WTC11 (cell line): Measurements from ENCODE around the gene MAP1LC3A. TPM values are rescaled to one million over a fixed set of nuclear protein-coding genes. Genes with fewer than 3 reads are reported as not detected.

Experiments
- ATAC-seq: fragments of 200-7000 bp; cut with Tn5 transposase; 2 replicates; pipeline ENCODE4 v1.10.0; 2021; ENCODE audit warnings: mild to moderate bottlenecking, moderate library complexity
- CTCF ChIA-PET: fragments of 300-600 bp; sonication (Branson Sonifier 250); formaldehyde crosslinking; loops from one replicate; lab custom pipeline; 2021; ENCODE audit warnings: antibody characterized with exemption; lab: Charles Lee
- POLR2A ChIA-PET: fragments of 350-600 bp; sonication (Branson Sonifier 250); formaldehyde crosslinking; loops from one replicate; lab custom pipeline; 2021; ENCODE audit warnings: antibody characterized with exemption; lab: Charles Lee
- DNase-seq: peaks from one replicate; pipeline ENCODE4 v3.0.0; 2021; ENCODE audit warnings: low spot score
- H3K27ac Mint-ChIP-seq: 2 replicates; pipeline ENCODE4 v1.8.0; 2021; ENCODE audit warnings: mixed read lengths
- H3K27me3 Mint-ChIP-seq: 2 replicates; pipeline ENCODE4 v1.8.0; 2021; ENCODE audit warnings: low read depth, mild to moderate bottlenecking, moderate library complexity, mixed read lengths
- H3K36me3 Mint-ChIP-seq: 2 replicates; pipeline ENCODE4 v1.8.0; 2021; ENCODE audit warnings: mixed read lengths
- H3K4me1 Mint-ChIP-seq: 2 replicates; pipeline ENCODE4 v1.8.0; 2022; ENCODE audit warnings: mixed read lengths
- H3K4me3 Mint-ChIP-seq: 2 replicates; pipeline ENCODE4 v1.8.0; 2021; ENCODE audit warnings: mild to moderate bottlenecking, moderate library complexity, mixed read lengths
- H3K9me3 Mint-ChIP-seq: 2 replicates; pipeline ENCODE4 v1.8.0; 2021; ENCODE audit warnings: mixed read lengths
- AR ChIP-seq: fragments of 250-450 bp; sonication (Bioruptor Pico); IDR thresholded peaks from 2 replicates; pipeline ENCODE4 v1.9.0; 2021; ENCODE audit warnings: mild to moderate bottlenecking
- EMX1 ChIP-seq: fragments of 250-450 bp; sonication (Bioruptor Pico); IDR thresholded peaks from 2 replicates; pipeline ENCODE4 v1.8.0; 2021; ENCODE audit warnings: mild to moderate bottlenecking
- FOXJ3 ChIP-seq: sonication (generic); formaldehyde crosslinking; IDR thresholded peaks from 2 replicates; pipeline ENCODE4 v1.9.0; 2021; ENCODE audit warnings: missing genetic modification reagents, mild to moderate bottlenecking, borderline replicate concordance
- FOXK1 ChIP-seq: sonication (generic); formaldehyde crosslinking; IDR thresholded peaks from 2 replicates; pipeline ENCODE4 v1.8.0; 2022; ENCODE audit warnings: mild to moderate bottlenecking, moderate library complexity, missing genetic modification reagents
- GABPB1 ChIP-seq: sonication (generic); formaldehyde crosslinking; IDR thresholded peaks from 2 replicates; pipeline ENCODE4 v1.8.1; 2023; ENCODE audit warnings: mild to moderate bottlenecking, missing genetic modification reagents
- PRRX2 ChIP-seq: fragments of 250-450 bp; sonication (Bioruptor Pico); IDR thresholded peaks from 2 replicates; pipeline ENCODE4 v1.8.0; 2021; ENCODE audit warnings: mild to moderate bottlenecking
- RELA ChIP-seq: sonication (generic); formaldehyde crosslinking; IDR thresholded peaks from 2 replicates; pipeline ENCODE4 v1.8.1; 2022; ENCODE audit warnings: missing genetic modification reagents, mild to moderate bottlenecking, borderline replicate concordance
- ZNF396 ChIP-seq: fragments of 250-450 bp; sonication (Bioruptor Pico); IDR thresholded peaks from 2 replicates; pipeline ENCODE4 v1.8.0; 2021; ENCODE audit warnings: mild to moderate bottlenecking, moderate library complexity, borderline replicate concordance
- ZNF423 ChIP-seq: fragments of 250-450 bp; sonication (Bioruptor Pico); IDR thresholded peaks from 2 replicates; pipeline ENCODE4 v2.1.2; 2022; ENCODE audit warnings: mild to moderate bottlenecking, moderate library complexity
- total RNA-seq: library from RNA; stranded (reverse); gene quantifications from 3 replicates; pipeline ENCODE4 v1.2.3, GENCODE V29; 2021
- TF ChIP-seq, protein P1 (sequence below): sonication (generic); formaldehyde crosslinking; IDR thresholded peaks from 2 replicates; pipeline ENCODE4 v1.8.0; 2023; ENCODE audit warnings: missing genetic modification reagents
- TF ChIP-seq, protein P2 (sequence below): fragments of 200-600 bp; IDR thresholded peaks from 2 replicates; pipeline ENCODE4 v1.8.0; 2022; ENCODE audit warnings: antibody characterized with exemption
- TF ChIP-seq, protein P3 (sequence below): sonication (generic); formaldehyde crosslinking; IDR thresholded peaks from 2 replicates; pipeline ENCODE4 v1.8.1; 2023; ENCODE audit warnings: mild to moderate bottlenecking, missing genetic modification reagents
- TF ChIP-seq, protein P4 (sequence below): fragments of 250-450 bp; sonication (Bioruptor Pico); IDR thresholded peaks from 2 replicates; pipeline ENCODE4 v1.9.0; 2021; ENCODE audit warnings: mild to moderate bottlenecking
- TF ChIP-seq, protein P5 (sequence below): sonication (generic); formaldehyde crosslinking; IDR thresholded peaks from 2 replicates; pipeline ENCODE4 v1.8.1; 2023; ENCODE audit warnings: mild to moderate bottlenecking, moderate library complexity, missing genetic modification reagents
- TF ChIP-seq, protein P6 (sequence below): sonication (generic); formaldehyde crosslinking; conservative IDR thresholded peaks from 2 replicates; pipeline ENCODE4 v1.8.1; 2023; ENCODE audit warnings: mild to moderate bottlenecking, low read depth, missing genetic modification reagents, moderate library complexity

The MAP1LC3A gene
- total RNA-seq, 1 experiment from 2014 or later = 7.5 TPM

- TF ChIP-seq, protein P1, sequence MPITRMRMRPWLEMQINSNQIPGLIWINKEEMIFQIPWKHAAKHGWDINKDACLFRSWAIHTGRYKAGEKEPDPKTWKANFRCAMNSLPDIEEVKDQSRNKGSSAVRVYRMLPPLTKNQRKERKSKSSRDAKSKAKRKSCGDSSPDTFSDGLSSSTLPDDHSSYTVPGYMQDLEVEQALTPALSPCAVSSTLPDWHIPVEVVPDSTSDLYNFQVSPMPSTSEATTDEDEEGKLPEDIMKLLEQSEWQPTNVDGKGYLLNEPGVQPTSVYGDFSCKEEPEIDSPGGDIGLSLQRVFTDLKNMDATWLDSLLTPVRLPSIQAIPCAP = no peak
- no peak for TF ChIP-seq FOXJ3
Measured at GRCh38 chr20:34537651-34538050, 20.9 kb upstream of the MAP1LC3A start (continued).

- ATAC-seq (peak; percentile 70), DNase-seq (peak; percentile 72)
- H3K9me3 Mint-ChIP-seq = no peaks in the 10 kb centered on the region
- H3K4me3 Mint-ChIP-seq = no peak overlapping the region
- H3K27ac Mint-ChIP-seq = peak overlapping the region; percentile 49; the same call in 1 of the 2 replicates
- H3K36me3 Mint-ChIP-seq = peaks cover 40% of the 10 kb centered on the region
- no peaks in the 10 kb centered on the region for H3K27me3 Mint-ChIP-seq
- H3K4me1 Mint-ChIP-seq = peaks cover under 1% of the 10 kb centered on the region; the same call in 1 of the 2 replicates
- TF ChIP-seq GABPB1 (CRISPR knock-in tag) = peak; percentile 34; the same call in 1 of the 2 replicates
- TF ChIP-seq, protein P2, sequence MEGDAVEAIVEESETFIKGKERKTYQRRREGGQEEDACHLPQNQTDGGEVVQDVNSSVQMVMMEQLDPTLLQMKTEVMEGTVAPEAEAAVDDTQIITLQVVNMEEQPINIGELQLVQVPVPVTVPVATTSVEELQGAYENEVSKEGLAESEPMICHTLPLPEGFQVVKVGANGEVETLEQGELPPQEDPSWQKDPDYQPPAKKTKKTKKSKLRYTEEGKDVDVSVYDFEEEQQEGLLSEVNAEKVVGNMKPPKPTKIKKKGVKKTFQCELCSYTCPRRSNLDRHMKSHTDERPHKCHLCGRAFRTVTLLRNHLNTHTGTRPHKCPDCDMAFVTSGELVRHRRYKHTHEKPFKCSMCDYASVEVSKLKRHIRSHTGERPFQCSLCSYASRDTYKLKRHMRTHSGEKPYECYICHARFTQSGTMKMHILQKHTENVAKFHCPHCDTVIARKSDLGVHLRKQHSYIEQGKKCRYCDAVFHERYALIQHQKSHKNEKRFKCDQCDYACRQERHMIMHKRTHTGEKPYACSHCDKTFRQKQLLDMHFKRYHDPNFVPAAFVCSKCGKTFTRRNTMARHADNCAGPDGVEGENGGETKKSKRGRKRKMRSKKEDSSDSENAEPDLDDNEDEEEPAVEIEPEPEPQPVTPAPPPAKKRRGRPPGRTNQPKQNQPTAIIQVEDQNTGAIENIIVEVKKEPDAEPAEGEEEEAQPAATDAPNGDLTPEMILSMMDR = peak; percentile 60
- TF ChIP-seq PRRX2 (CRISPR knock-in tag) = no peak
- CTCF ChIA-PET = interaction anchor here (0.5 to 3.2 kb wide), 27 partner anchors 8 to 348 kb away, joined by 3 to 22 read pairs (median 4); partner anchors contain the start of genes DYNLRB1, MAP1LC3A, PIGU and TP53INP2
- POLR2A ChIA-PET = interaction anchor here (0.6 to 0.9 kb wide), 2 partner anchors 23 to 233 kb away, joined by 3 to 4 read pairs; no protein-coding TSS in a partner anchor
Measured at GRCh38 chr20:34538671-34539123, 19.8 kb upstream of the MAP1LC3A start.

DNA sequence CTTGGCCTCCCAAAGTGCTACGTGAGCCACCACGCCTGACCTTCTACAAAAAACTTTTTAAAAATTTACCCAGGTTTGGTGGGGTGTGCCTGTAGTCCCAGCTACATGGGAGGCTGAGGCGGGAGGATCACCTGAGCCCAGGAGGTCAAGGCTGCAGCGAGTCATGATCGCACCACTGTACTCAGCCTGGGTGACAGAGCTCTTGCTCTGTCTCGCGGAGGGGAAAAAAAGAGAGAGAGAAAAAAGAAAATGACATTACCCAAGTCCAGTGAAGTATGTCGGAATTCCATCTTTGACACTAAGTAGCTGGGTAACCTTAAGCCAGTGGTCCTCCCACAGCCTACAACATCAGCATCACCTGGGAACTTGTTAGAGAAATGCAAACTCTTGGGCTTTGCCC lies 18.8 kb upstream of the MAP1LC3A start:
- peaks cover 11% of the 10 kb centered on the region for H3K4me1 Mint-ChIP-seq

More for the DNA sequence above, 18.8 kb upstream of the MAP1LC3A start:
- H3K27ac Mint-ChIP-seq = no peak overlapping the region
- CTCF ChIA-PET = interaction anchor here (0.9 to 1.3 kb wide), 3 partner anchors 17 to 349 kb away, joined by 3 to 4 read pairs (median 4); no protein-coding TSS in a partner anchor
- POLR2A ChIA-PET = no interaction called here
- DNase-seq = no peak
- H3K4me3 Mint-ChIP-seq = no peak overlapping the region
- TF ChIP-seq AR (CRISPR knock-in tag) (no peak), RELA (CRISPR knock-in tag) (no peak), FOXK1 (CRISPR knock-in tag) (no peak), EMX1 (CRISPR knock-in tag) (no peak), ZNF423 (CRISPR knock-in tag) (no peak), ZNF396 (CRISPR knock-in tag) (no peak)
- TF ChIP-seq, protein P3, sequence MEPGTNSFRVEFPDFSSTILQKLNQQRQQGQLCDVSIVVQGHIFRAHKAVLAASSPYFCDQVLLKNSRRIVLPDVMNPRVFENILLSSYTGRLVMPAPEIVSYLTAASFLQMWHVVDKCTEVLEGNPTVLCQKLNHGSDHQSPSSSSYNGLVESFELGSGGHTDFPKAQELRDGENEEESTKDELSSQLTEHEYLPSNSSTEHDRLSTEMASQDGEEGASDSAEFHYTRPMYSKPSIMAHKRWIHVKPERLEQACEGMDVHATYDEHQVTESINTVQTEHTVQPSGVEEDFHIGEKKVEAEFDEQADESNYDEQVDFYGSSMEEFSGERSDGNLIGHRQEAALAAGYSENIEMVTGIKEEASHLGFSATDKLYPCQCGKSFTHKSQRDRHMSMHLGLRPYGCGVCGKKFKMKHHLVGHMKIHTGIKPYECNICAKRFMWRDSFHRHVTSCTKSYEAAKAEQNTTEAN (CRISPR knock-in tag) = no peak
- TF ChIP-seq, protein P1 = no peak
- TF ChIP-seq, protein P4, sequence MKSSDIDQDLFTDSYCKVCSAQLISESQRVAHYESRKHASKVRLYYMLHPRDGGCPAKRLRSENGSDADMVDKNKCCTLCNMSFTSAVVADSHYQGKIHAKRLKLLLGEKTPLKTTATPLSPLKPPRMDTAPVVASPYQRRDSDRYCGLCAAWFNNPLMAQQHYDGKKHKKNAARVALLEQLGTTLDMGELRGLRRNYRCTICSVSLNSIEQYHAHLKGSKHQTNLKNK (CRISPR knock-in tag) = no peak
- TF ChIP-seq, protein P5, sequence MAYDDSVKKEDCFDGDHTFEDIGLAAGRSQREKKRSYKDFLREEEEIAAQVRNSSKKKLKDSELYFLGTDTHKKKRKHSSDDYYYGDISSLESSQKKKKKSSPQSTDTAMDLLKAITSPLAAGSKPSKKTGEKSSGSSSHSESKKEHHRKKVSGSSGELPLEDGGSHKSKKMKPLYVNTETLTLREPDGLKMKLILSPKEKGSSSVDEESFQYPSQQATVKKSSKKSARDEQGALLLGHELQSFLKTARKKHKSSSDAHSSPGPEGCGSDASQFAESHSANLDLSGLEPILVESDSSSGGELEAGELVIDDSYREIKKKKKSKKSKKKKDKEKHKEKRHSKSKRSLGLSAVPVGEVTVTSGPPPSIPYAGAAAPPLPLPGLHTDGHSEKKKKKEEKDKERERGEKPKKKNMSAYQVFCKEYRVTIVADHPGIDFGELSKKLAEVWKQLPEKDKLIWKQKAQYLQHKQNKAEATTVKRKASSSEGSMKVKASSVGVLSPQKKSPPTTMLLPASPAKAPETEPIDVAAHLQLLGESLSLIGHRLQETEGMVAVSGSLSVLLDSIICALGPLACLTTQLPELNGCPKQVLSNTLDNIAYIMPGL (CRISPR knock-in tag) = no peak
- TF ChIP-seq, protein P6, sequence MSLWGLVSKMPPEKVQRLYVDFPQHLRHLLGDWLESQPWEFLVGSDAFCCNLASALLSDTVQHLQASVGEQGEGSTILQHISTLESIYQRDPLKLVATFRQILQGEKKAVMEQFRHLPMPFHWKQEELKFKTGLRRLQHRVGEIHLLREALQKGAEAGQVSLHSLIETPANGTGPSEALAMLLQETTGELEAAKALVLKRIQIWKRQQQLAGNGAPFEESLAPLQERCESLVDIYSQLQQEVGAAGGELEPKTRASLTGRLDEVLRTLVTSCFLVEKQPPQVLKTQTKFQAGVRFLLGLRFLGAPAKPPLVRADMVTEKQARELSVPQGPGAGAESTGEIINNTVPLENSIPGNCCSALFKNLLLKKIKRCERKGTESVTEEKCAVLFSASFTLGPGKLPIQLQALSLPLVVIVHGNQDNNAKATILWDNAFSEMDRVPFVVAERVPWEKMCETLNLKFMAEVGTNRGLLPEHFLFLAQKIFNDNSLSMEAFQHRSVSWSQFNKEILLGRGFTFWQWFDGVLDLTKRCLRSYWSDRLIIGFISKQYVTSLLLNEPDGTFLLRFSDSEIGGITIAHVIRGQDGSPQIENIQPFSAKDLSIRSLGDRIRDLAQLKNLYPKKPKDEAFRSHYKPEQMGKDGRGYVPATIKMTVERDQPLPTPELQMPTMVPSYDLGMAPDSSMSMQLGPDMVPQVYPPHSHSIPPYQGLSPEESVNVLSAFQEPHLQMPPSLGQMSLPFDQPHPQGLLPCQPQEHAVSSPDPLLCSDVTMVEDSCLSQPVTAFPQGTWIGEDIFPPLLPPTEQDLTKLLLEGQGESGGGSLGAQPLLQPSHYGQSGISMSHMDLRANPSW (CRISPR knock-in tag) = no peak
- TF ChIP-seq, all 79 proteins: peak for 0
- peaks cover 32% of the 10 kb centered on the region for H3K36me3 Mint-ChIP-seq
- 0 out of 2 replicates have a peak, but pooled peaks cover 2% of the 10 kb centered on the region for H3K27me3 Mint-ChIP-seq
- no peaks in the 10 kb centered on the region for H3K9me3 Mint-ChIP-seq
- ATAC-seq = no peak
